Neuron (in vitro differentiated cells): ENCODE measurements around the gene EPM2AIP1.

Source experiments
- H2AFZ ChIP-seq: one replicate; pipeline ENCODE4 v1.6.1; 2013; ENCODE audit warnings: low read depth, mild to moderate bottlenecking, inconsistent platforms, low read length, moderate library complexity
- H3K27me3 ChIP-seq: one replicate; pipeline ENCODE4 v1.6.1; 2013; ENCODE audit warnings: low read length; ENCODE audit not compliant: insufficient read depth
- H3K36me3 ChIP-seq: one replicate; pipeline ENCODE4 v1.6.1; 2013; ENCODE audit warnings: low read length; ENCODE audit not compliant: insufficient read depth
- H3K4me1 ChIP-seq: one replicate; pipeline ENCODE4 v1.6.1; 2013; ENCODE audit warnings: low read length; ENCODE audit not compliant: insufficient read depth
- H3K4me3 ChIP-seq: 2 replicates; pipeline ENCODE4 v1.5.1; 2013; ENCODE audit warnings: mild to moderate bottlenecking, low read length, moderate library complexity
- H3K9me3 ChIP-seq: one replicate; pipeline ENCODE4 v1.6.1; 2013; ENCODE audit warnings: low read length

The EPM2AIP1 gene

DNA sequence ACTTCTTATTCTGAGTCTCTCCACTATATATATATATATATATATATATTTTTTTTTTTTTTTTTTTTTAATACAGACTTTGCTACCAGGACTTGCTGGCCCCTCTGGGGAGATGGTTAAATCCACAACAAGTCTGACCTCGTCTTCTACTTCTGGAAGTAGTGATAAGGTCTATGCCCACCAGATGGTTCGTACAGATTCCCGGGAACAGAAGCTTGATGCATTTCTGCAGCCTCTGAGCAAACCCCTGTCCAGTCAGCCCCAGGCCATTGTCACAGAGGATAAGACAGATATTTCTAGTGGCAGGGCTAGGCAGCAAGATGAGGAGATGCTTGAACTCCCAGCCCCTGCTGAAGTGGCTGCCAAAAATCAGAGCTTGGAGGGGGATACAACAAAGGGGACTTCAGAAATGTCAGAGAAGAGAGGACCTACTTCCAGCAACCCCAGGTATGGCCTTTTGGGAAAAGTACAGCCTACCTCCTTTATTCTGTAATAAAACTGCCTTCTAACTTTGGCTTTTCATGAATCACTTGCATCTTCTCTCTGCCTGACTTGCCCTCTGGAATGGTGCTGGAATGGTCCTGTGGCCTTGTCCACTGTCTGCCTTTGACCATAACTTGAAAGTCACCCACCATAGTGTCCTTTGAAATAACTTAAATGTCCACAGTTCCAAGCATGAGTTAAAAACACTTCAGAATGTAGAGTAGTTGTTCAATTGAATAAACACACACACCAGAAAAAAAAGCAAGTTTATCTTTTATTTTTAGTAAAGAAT, 32.8 kb upstream of the EPM2AIP1 start:
- peaks cover 80% of the 10 kb centered on the region for H3K36me3 ChIP-seq
- H3K27me3 ChIP-seq = no peaks in the 10 kb centered on the region
- H3K4me3 ChIP-seq = no peak overlapping the region
- no peaks in the 10 kb centered on the region for H3K4me1 ChIP-seq
- no peak overlapping the region for H2AFZ ChIP-seq
- H3K9me3 ChIP-seq = peaks cover 17% of the 10 kb centered on the region

DNA sequence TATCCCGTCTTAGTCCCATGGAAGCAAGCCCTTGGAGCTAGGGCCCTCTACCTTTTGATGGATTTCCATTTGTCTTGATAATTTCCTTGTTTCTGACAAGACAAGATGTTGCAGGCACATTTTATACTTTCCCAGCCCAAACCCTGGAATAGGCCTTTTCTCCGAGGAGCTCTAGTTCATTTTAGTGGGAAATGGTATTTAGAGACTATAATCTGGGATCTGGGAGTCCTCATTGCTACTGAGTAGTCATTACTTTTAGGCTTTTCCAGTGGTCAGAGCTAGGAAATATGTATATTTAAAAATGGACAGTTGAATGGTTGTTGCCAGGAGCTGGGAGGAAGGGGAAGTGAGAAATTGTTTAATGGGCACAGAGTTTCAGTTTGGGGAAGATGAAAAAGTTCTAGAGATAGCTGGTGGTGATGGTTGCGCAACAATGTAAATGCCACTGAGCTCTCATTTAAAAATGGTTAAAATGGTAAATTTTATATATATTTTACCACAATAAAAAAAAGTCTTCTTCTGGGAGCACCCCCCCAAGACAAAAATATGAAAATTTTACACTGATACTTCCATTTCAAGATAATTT, 32.0 kb upstream of the EPM2AIP1 start:
- Histone ChIP-seq H3K36me3 (peaks cover 84% of the 10 kb centered on the region), H2AFZ (no peak overlapping the region), H3K9me3 (peaks cover 17% of the 10 kb centered on the region), H3K4me3 (no peak overlapping the region), H3K4me1 (no peaks in the 10 kb centered on the region), H3K27me3 (no peaks in the 10 kb centered on the region)

DNA sequence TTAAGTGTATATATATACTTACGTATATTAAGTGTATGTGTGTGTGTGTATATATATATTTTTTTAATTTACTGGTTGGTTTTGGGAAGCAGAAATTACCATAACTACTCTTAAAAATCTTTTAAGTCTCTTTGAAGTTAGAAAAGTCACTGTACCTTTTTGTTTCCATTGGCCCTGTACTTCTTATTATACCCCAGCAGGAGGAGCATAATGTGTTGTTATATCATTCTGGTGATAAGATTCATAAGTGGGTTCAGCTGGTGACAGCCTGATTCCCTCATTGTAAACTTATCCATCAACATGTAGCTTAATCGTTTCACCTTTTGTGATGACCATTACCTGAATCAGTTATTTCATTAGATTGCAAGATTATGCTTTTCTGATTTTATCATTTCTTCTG, 31.2 kb upstream of the EPM2AIP1 start:
- H3K9me3 ChIP-seq = peaks cover 17% of the 10 kb centered on the region
- H2AFZ ChIP-seq = no peak overlapping the region
- H3K4me1 ChIP-seq = no peaks in the 10 kb centered on the region
- no peak overlapping the region for H3K4me3 ChIP-seq
- H3K27me3 ChIP-seq = no peaks in the 10 kb centered on the region
- peaks cover 85% of the 10 kb centered on the region for H3K36me3 ChIP-seq

DNA sequence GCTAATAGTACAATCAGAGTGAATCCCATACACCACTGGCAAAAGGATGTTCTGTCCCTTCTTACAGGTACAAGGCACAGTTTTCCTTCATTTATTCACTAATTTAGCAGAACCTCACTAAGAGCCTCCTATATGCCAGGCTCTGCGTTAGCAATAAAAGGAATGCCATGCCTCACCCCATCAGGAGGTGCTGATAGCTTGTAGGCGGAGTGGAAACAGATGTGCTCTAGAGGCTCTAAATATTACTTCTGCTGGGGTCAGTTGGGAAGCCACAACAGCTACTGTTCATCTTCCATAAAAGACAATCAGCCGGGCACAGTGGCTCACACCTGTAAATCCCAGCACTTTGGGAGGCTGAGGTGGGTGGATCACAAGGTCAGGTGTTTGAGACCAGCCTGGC, 24.8 kb upstream of the EPM2AIP1 start:
- H3K36me3 ChIP-seq = peaks cover 69% of the 10 kb centered on the region
- H3K9me3 ChIP-seq = peaks cover 3% of the 10 kb centered on the region
- H2AFZ ChIP-seq = no peak overlapping the region
- H3K4me1 ChIP-seq = peaks cover 22% of the 10 kb centered on the region
- no peak overlapping the region for H3K4me3 ChIP-seq
- no peaks in the 10 kb centered on the region for H3K27me3 ChIP-seq

DNA sequence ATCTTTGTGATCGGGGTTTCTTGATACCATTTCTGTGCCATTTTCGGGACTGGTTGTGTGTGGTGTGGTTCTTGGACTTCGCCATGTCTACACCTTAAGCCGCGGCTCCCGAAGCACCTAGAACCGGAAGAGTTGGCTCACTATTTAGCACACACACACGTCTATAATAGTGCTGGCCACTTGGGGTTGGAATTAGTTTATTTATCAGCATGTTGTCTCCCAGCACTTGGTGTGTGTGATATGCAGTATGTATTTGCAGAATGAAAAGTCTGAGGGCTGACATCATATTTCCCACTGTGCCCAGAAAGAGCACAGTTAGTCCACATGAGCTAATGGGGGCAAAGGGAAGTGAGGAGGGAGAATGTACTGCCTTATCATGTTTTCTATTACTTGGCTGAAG, 24.0 kb upstream of the EPM2AIP1 start:
- Histone ChIP-seq H3K9me3 (no peaks in the 10 kb centered on the region), H3K4me3 (no peak overlapping the region), H2AFZ (no peak overlapping the region), H3K36me3 (peaks cover 69% of the 10 kb centered on the region), H3K4me1 (peaks cover 22% of the 10 kb centered on the region), H3K27me3 (no peaks in the 10 kb centered on the region)

DNA sequence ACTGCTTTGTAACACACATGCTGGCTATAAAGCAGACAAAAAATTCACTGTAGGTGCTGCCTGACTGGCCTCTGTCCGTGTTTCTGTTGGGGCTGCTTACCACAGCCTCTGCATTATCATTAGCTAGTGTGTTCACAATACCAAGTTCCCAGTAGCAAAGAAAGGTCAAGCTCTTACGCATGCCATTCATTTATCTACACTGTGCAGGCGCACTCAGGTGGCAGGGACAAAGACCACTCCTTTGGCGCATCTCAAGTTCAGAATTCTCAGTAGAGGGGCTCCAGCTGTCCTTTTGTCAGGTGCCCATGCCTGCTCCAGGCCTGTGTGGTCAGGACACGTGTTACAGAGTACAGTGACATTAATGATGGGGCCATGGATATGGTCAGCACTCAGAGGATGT, 22.7 kb upstream of the EPM2AIP1 start:
- peaks cover 22% of the 10 kb centered on the region for H3K4me1 ChIP-seq
- H2AFZ ChIP-seq = no peak overlapping the region
- no peak overlapping the region for H3K4me3 ChIP-seq
- no peaks in the 10 kb centered on the region for H3K9me3 ChIP-seq
- H3K27me3 ChIP-seq = no peaks in the 10 kb centered on the region
- H3K36me3 ChIP-seq = peaks cover 65% of the 10 kb centered on the region

DNA sequence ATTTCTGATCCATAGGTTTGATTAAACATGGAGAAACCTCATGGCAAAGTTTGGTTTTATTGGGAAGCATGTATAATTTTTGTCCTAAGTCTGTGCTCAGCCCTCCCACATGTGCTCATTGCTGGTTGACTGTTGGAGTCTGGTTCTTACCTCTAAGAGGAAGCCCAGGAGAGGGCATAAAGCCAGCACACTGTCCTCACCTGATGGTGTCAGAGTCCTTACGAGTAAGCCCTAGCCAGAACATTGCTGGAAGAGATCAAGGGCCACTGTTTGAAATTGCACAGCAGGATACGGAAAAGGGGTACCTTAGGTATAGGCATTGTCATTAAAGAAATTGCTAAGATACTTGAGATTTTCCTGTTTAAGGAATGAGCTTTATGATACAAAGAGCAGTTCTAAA, 21.7 kb upstream of the EPM2AIP1 start:
- Histone ChIP-seq H3K4me1 (peaks cover 22% of the 10 kb centered on the region), H3K27me3 (no peaks in the 10 kb centered on the region), H2AFZ (no peak overlapping the region), H3K4me3 (no peak overlapping the region), H3K9me3 (no peaks in the 10 kb centered on the region), H3K36me3 (peaks cover 55% of the 10 kb centered on the region)

DNA sequence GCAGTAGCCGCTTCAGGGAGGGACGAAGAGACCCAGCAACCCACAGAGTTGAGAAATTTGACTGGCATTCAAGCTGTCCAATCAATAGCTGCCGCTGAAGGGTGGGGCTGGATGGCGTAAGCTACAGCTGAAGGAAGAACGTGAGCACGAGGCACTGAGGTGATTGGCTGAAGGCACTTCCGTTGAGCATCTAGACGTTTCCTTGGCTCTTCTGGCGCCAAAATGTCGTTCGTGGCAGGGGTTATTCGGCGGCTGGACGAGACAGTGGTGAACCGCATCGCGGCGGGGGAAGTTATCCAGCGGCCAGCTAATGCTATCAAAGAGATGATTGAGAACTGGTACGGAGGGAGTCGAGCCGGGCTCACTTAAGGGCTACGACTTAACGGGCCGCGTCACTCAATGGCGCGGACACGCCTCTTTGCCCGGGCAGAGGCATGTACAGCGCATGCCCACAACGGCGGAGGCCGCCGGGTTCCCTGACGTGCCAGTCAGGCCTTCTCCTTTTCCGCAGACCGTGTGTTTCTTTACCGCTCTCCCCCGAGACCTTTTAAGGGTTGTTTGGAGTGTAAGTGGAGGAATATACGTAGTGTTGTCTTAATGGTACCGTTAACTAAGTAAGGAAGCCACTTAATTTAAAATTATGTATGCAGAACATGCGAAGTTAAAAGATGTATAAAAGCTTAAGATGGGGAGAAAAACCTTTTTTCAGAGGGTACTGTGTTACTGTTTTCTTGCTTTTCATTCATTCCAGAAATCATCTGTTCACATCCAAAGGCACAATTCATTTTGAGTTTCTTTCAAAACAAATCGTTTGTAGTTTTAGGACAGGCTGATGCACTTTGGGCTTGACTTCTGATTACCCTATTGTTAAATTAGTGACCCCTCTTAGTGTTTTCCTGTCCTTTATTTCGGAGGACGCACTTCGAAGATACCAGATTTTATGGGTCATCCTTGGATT, 674 bp upstream of the EPM2AIP1 start, which contains the start of gene MLH1:
Gene MLH1, plus strand, starts transcription at position 193 of the 958 bp plus-strand sequence. Its CDS starts 30 bp downstream, at position 223.
- Histone ChIP-seq H3K36me3 (peaks cover 43% of the 10 kb centered on the region), H3K9me3 (no peaks in the 10 kb centered on the region), H2AFZ (peak within 1 kb of the TSS; percentile 64), H3K27me3 (no peaks in the 10 kb centered on the region), H3K4me1 (peaks cover 34% of the 10 kb centered on the region), H3K4me3 (peak within 1 kb of the TSS; percentile 71)

DNA sequence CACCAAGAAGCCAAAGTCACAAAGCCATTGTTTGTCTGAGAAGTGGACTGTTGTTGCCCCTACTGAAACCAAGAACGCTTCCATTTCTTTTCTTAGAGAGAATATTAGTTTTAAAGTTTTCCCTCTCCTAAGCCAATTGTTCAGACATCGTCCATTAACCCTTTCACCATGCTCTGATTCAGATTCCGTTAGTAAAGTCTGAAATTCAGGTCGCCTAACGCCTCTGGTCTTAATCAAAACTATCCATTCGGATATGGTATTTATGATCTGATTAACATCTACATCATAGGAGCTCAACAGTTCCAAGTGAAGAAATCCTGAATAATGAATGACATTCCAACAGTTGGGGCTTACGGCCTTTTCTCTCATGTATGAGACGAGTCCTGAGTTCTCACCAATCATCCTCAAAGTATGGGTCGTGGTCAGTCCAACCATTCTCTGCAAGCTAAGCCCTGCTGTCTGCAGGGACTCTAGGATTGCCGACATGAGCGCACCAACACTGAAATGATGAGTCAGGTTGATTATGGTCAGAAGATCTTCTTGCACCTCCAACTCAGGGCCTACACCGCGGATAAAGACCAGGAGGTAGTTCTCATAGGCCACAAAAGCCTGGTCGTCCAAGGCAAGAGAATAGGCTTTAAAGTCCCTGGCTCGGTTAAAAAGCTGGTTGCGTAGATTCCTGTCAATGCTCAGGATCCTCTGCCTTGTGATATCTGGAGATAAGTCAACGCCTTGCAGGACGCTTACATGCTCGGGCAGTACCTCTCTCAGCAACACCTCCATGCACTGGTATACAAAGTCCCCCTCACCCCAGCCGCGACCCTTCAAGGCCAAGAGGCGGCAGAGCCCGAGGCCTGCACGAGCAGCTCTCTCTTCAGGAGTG, 767 bp downstream of the EPM2AIP1 start:
- H3K4me3 ChIP-seq = peak overlapping the region; percentile 71
- H3K4me1 ChIP-seq = peaks cover 37% of the 10 kb centered on the region
- H3K9me3 ChIP-seq = no peaks in the 10 kb centered on the region
- H3K36me3 ChIP-seq = peaks cover 45% of the 10 kb centered on the region
- H2AFZ ChIP-seq = no peak overlapping the region
- no peaks in the 10 kb centered on the region for H3K27me3 ChIP-seq

DNA sequence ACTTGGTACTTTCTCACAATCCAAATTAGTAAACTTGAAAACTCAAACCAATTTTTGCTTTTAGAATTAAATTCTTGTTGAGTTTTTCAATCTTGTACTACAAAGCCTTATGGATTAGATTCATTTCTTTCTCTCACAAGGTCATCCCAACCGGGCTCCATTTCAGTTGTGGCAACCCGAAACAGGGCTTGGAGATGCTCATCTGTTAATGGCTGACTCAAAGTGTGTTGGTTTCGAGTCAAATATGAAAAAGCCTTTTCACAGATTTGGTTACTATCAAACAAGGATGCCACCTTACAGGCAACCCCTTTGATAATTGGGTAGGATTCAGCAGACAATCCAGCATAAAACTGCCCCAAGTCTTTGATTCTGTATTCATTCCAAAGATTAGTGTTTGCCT, 1.8 kb downstream of the EPM2AIP1 start:
- Histone ChIP-seq H3K4me3 (peak overlapping the region; percentile 71), H3K9me3 (no peaks in the 10 kb centered on the region), H3K27me3 (no peaks in the 10 kb centered on the region), H3K36me3 (peaks cover 45% of the 10 kb centered on the region), H2AFZ (no peak overlapping the region), H3K4me1 (peaks cover 37% of the 10 kb centered on the region)

DNA sequence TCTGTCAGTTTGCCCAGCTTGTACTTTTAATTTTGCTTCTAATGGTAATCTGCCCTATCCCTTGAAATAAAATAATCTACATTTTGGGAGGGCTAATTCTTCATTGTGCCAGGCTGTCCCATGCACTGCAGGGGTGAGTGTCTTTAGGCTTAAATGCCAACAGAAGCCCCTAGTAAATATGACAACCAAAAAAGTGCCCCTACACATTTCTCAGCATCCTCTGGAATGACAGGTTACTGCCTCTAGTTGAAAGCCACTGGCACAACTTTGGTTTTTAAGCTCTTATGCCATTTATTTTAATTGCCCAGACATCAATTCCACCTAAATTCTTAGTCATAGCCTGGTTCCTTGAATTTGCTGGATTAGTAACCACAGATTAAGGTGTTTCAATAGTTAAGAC, 3.4 kb downstream of the EPM2AIP1 start:
- H2AFZ ChIP-seq = no peak overlapping the region
- peaks cover 37% of the 10 kb centered on the region for H3K4me1 ChIP-seq
- no peaks in the 10 kb centered on the region for H3K27me3 ChIP-seq
- H3K9me3 ChIP-seq = no peaks in the 10 kb centered on the region
- H3K4me3 ChIP-seq = peak overlapping the region; percentile 71
- H3K36me3 ChIP-seq = peaks cover 57% of the 10 kb centered on the region

DNA sequence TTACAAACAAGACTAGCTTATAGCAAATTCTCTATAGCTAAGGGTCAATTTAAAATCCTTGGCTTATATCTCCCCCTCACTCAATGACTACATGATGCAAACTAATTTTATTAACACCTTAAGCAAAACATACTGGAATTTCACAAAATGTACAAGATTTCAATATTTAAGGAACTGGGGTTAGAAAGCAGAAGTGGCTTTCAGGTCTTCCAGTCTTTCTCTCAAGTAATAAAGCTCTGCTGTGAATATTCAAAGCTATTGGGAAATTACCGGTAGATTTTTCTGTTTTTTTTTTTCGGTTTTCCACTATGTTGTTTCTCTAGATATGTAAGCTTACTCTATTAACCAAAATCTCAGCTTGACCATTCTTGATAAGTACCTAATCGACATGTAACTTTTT, 3.9 kb downstream of the EPM2AIP1 start:
- H3K9me3 ChIP-seq = no peaks in the 10 kb centered on the region
- H2AFZ ChIP-seq = no peak overlapping the region
- H3K36me3 ChIP-seq = peaks cover 62% of the 10 kb centered on the region
- H3K27me3 ChIP-seq = no peaks in the 10 kb centered on the region
- H3K4me1 ChIP-seq = peaks cover 32% of the 10 kb centered on the region
- peak overlapping the region; percentile 71 for H3K4me3 ChIP-seq
